Neural crest cell (in vitro differentiated cells): ENCODE results near the gene IL15RA. TPM values are rescaled to one million over a fixed set of nuclear protein-coding genes. Genes with fewer than 3 reads are reported as not detected.

Experiments
- DNase-seq: peaks from one replicate; pipeline ENCODE4 v3.0.0; 2021; ENCODE audit warnings: low read depth, mixed read lengths, low spot score
- H3K27ac Mint-ChIP-seq: one replicate; pipeline ENCODE4 v1.8.0; 2021; ENCODE audit warnings: mild to moderate bottlenecking, mixed read lengths; ENCODE audit not compliant: unreplicated experiment
- H3K27me3 Mint-ChIP-seq: 2 replicates; pipeline ENCODE4 v1.8.0; 2021; ENCODE audit warnings: low read depth, mild to moderate bottlenecking, mixed read lengths
- H3K36me3 Mint-ChIP-seq: 2 replicates; pipeline ENCODE4 v1.8.0; 2021; ENCODE audit warnings: low read depth, mild to moderate bottlenecking, mixed read lengths
- H3K4me1 Mint-ChIP-seq: 2 replicates; pipeline ENCODE4 v1.8.0; 2021; ENCODE audit warnings: mixed read lengths
- H3K4me3 Mint-ChIP-seq: one replicate; pipeline ENCODE4 v1.8.0; 2021; ENCODE audit warnings: mild to moderate bottlenecking, mixed read lengths
- H3K9me3 Mint-ChIP-seq: 2 replicates; pipeline ENCODE4 v1.8.0; 2021; ENCODE audit warnings: mixed read lengths
- long read RNA-seq: library from polyadenylated mRNA; unstranded; transcript quantifications from one replicate; pipeline ENCODE4 v2.0.0, GENCODE V29; 2020
- total RNA-seq: library from RNA; stranded (reverse); gene quantifications from 2 replicates; pipeline ENCODE4 v1.2.1, GENCODE V29; 2021
- TF ChIP-seq, protein P1 (sequence below): fragments of 200-600 bp; sonication (generic); conservative IDR thresholded peaks from 2 replicates; pipeline ENCODE4 v1.5.0; 2021; ENCODE audit warnings: antibody characterized with exemption, mild to moderate bottlenecking

Gene IL15RA, protein sequence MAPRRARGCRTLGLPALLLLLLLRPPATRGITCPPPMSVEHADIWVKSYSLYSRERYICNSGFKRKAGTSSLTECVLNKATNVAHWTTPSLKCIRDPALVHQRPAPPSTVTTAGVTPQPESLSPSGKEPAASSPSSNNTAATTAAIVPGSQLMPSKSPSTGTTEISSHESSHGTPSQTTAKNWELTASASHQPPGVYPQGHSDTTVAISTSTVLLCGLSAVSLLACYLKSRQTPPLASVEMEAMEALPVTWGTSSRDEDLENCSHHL
- not detected in 2 replicates for total RNA-seq
- long read RNA-seq, result 0 reads

DNA sequence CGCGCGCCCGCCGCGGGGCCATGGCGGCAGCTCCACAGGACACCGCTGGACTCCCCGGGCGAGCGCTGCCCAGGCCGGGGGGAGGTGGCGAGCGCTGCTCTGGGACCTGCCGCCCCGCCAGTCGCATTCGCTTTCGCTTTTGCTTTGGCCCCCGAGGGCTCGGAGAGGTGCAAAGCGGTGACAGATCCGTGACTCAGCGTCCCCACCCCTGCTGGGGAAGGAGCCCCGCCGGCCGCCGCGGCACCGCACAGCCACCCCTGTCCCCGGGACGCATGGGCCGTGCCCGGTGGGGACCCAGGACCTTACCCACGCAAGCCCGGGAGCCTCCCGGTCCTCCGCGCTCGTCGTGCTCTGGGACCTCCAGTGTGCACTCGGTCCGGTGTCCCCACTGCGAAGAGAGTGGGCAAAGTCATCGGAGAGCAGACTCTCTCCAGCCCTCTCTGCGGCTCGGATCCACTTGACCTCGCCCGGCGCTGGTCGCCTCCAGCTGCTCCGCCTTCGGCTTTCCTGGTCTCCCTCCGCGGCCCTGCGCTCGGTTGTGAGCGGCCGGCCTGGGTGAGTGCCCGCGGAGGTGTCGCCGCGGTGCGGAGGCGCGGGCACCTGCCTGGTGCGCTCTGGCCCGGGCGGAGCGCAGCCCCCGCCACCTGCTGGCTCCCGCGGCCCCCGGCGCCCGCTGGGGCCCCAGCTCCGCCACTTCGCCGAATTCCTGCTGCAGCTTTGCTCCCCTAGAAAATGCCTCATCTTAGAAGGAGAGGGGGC is at the start of gene IL15RA:
Gene IL15RA, minus strand, starts transcription at position 73 of the 759 bp plus-strand sequence. Its CDS starts 51 bp downstream, at position 22.
- Mint-ChIP-seq H3K4me1 (peaks cover 10% of the 10 kb centered on the region), H3K9me3 (no peaks in the 10 kb centered on the region), H3K27ac (no peak within 1 kb of the TSS), H3K4me3 (peak within 1 kb of the TSS; percentile 90), H3K36me3 (no peaks in the 10 kb centered on the region), H3K27me3 (peaks cover 74% of the 10 kb centered on the region)
- TF ChIP-seq, protein P1, sequence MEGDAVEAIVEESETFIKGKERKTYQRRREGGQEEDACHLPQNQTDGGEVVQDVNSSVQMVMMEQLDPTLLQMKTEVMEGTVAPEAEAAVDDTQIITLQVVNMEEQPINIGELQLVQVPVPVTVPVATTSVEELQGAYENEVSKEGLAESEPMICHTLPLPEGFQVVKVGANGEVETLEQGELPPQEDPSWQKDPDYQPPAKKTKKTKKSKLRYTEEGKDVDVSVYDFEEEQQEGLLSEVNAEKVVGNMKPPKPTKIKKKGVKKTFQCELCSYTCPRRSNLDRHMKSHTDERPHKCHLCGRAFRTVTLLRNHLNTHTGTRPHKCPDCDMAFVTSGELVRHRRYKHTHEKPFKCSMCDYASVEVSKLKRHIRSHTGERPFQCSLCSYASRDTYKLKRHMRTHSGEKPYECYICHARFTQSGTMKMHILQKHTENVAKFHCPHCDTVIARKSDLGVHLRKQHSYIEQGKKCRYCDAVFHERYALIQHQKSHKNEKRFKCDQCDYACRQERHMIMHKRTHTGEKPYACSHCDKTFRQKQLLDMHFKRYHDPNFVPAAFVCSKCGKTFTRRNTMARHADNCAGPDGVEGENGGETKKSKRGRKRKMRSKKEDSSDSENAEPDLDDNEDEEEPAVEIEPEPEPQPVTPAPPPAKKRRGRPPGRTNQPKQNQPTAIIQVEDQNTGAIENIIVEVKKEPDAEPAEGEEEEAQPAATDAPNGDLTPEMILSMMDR, result no peak
- DNase-seq, result peak; percentile 49

DNA sequence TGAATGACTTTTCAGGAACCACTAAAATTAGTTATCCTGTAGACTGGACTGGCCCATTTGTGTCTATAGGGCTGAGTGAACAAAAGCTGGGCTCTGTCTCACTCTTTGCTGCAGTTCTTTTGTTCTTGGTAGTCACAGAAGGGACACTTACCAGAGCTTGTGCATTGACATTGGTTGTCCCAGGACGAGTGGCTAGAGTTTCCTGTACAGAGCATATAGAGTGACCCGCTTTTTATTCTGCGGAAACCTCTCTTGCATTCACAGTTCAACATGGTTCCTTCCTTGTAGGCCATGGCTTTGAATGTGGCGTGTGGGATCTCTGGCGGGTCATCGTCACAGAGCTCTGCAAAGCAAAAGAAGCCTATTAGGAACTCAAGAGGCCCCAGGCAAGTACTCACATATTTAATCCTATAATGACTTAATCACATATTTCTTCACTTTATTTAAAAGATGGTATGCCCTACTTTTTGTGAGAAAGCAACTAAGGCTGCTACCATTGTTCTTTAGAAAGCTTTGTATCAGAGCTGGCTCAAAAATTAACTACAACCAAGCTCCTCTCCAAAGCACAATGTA is 48.4 kb upstream of the IL15RA start:
- Mint-ChIP-seq H3K4me1 (no peaks in the 10 kb centered on the region), H3K27ac (no peak overlapping the region), H3K27me3 (no peaks in the 10 kb centered on the region), H3K9me3 (peaks cover 7% of the 10 kb centered on the region), H3K4me3 (no peak overlapping the region), H3K36me3 (peaks cover 4% of the 10 kb centered on the region)
- DNase-seq, result no peak
- TF ChIP-seq, protein P1, result no peak

DNA sequence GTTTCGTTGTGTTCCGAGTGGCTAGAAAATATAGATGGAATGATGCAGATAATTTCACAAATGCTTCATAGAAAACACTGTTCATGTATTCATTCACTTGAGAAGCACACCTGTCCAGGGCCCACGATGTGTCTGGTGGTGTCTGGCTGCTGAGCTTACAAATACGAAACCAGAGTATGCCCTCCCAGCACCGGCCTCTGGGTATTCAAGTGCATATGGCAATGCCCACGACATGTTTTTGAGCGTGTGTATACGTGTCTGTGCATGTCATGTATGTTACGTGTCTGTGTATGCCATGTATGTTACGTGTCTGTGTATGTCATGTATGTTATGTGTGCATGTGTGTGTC is 47.0 kb upstream of the IL15RA start:
- H3K27me3 Mint-ChIP-seq, result no peaks in the 10 kb centered on the region
- H3K4me3 Mint-ChIP-seq, result no peak overlapping the region
- no peak overlapping the region for H3K27ac Mint-ChIP-seq
- H3K9me3 Mint-ChIP-seq, result no peaks in the 10 kb centered on the region
- peaks cover under 1% of the 10 kb centered on the region for H3K4me1 Mint-ChIP-seq
- no peak for DNase-seq
- TF ChIP-seq, protein P1, result no peak
- no peaks in the 10 kb centered on the region for H3K36me3 Mint-ChIP-seq

DNA sequence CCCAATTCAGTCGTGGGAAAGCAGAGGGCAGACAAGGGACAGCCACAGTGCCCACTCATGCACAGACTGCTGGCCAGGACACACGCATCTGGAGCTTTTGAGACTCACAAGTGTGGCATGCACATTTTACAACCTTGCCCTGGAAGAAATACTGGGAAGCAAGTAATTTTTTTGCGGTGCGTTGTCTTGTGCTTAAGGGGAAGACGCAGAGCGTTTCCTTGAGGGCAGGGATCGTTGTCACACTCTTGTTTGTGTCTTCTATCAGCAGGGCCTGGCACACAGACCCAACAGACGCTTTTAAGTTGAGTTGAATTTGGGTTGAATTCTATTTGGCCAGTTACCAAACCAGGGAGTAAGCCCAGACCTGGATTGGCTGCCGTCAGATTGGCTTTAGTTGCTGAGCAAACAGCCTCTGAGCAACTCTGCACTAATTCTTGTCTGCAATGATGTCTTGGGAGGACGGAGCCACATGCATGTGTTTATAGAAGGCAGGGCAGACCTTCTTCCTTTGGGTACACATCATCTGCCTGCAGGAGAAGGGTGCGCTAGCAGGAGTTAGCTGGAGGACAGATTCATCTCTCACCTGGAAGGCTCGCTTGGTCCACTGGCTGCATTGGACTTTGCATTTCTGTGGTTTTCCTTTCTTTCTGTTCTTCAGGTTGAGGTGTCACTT is 46.5 kb upstream of the IL15RA start:
- Mint-ChIP-seq H3K4me3 (no peak overlapping the region), H3K4me1 (peaks cover 5% of the 10 kb centered on the region), H3K27me3 (no peaks in the 10 kb centered on the region), H3K27ac (no peak overlapping the region), H3K9me3 (peaks cover 5% of the 10 kb centered on the region), H3K36me3 (peaks cover 3% of the 10 kb centered on the region)
- TF ChIP-seq, protein P1, result no peak
- no peak for DNase-seq

DNA sequence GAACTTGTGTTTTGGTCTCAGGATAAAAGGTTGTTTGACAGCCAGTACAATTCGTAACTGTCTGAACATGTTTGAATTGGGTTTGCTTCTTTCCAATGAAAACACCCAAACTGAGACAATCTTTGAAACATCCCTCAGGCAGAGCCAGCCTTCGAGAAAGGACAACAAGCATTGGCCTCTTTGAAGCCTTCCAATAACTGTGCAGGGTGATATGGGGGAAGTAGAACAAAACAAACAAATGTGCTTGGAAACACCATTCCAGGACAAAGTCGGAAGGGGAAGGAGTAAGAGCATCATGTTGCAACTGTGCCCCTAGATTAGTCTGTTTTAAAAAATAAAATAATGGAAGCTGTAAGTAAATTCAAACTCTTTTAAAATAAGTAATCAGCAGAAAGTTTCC is 45.3 kb upstream of the IL15RA start:
- Mint-ChIP-seq H3K4me1 (peaks cover 9% of the 10 kb centered on the region), H3K9me3 (peaks cover 8% of the 10 kb centered on the region), H3K27me3 (no peaks in the 10 kb centered on the region), H3K4me3 (no peak overlapping the region), H3K36me3 (peaks cover 3% of the 10 kb centered on the region), H3K27ac (no peak overlapping the region)
- TF ChIP-seq, protein P1, result no peak
- no peak for DNase-seq
